Skin of body (tissue), 2 donors: ENCODE measurements around the gene SHC3. TPM values are rescaled to one million over a fixed set of nuclear protein-coding genes. Genes with fewer than 3 reads are reported as not detected.

Experiments
- DNase-seq: peaks from one replicate; lab custom pipeline; 2025; lab: John Stamatoyannopoulos, UW
- total RNA-seq: library from RNA; depleted of rRNA; stranded (reverse); fragments of >200 nt; gene quantifications from one replicate; pipeline ENCODE4 v1.2.3, GENCODE V29; 2014

Gene SHC3
- total RNA-seq, 1 donor from 2014 or later = 0.79 TPM

GRCh38 chr9:89112243-89112642, 66.4 kb downstream of the SHC3 start:
- no peak for DNase-seq

GRCh38 chr9:89109666-89110065, 69.0 kb downstream of the SHC3 start:
- DNase-seq = no peak

DNA sequence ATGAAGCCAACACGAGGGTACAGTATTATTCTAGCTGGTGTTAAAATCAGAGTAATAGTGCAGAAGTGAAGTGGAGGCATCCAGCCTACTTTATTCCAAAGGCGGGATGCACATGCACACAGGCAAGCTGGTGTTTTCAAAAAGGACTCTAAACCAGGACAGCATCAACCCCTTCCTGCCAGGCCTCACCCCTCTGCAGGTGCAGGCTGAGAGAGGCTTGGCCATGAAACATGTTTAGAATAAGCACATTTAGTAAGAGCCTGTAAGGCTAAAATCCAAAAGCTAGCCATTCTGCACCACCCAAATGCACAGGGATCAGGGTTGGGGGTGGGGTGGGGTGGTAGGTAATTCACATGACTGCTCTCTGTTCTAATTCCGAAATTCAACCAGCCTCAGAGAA, 71.2 kb downstream of the SHC3 start:
- no peak for DNase-seq

GRCh38 chr9:89106224-89106851, 72.3 kb downstream of the SHC3 start:
- no peak for DNase-seq

- no peak for DNase-seq
Observed at GRCh38 chr9:89104821-89105220, 73.8 kb downstream of the SHC3 start.

DNA sequence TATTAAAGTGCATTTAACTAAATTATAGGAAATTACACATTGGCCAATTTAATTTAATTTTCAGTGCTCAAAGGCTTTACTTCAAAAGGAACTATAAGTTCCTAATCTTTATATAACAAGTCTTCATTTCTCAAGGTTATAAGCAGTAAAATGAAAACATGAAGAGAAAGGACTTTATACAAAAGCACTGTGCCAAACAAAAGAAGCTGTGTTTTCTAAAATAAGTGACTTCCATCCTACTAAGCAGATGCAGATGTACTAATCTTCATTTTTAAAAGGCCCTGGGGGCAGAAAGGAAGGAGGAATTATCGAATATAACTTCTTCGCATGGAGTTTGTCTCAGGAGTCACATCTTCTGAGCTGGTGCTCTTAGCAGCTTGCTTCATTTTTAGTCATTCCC, 81.4 kb downstream of the SHC3 start:
- DNase-seq = peak; percentile 1

DNA sequence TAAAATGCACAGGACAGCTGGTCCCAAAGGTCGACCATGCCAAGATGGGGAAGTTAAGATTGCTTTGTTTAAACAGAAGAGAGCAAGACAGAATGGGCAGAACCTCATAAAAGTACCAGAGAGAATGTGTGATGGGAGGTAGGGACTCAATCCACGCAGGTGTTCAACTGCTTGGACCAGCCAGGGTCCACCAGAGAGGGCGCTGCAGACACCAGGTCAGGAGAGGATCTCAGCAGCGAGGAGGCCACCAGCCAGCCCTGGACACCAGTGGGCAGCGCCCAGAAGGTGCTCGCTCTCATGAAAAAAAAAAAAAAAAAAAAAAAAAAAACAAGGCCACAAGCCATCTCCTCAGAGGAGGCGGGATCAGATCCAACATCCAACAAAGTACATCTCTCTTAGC, 81.8 kb downstream of the SHC3 start:
- DNase-seq = no peak

GRCh38 chr9:89095761-89096528, 82.7 kb downstream of the SHC3 start:
- no peak for DNase-seq

DNA sequence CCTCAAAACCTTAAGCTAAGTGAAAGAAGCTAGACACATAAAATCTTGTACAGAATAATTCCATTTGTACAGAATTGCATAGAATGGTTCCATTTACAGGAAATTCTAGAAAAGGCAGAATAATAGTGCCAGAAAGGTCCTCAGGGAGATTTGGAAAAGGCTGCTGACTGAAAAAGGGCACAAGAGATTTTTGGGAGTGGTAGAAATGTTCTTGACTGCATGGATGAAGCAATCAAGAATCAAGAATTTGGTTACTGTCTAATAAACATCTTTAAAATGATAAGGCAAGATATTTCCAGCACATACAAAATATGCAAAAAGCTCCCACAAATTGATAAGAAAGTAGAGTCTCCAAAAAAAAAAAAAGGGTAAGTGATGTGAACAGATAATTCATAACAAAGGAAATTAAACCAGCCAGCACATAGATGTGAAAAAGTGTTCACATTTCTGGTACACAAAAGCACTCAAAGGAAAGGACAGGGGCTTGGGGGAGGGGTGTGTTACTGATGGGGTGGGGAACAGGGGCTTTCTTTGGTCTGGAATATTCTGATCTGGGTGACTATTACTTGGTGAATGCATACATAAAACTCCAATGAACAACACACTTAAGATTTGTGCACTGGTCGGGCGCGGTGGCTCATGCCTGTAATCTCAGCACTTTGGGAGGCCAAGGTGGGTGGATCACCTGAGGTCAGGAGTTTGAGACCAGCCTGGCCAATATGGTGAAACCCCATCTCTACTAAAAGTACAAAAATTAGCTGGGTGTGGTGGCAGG, 85.2 kb downstream of the SHC3 start:
- no peak for DNase-seq

GRCh38 chr9:89089176-89089575, 89.4 kb downstream of the SHC3 start:
- DNase-seq = no peak

DNA sequence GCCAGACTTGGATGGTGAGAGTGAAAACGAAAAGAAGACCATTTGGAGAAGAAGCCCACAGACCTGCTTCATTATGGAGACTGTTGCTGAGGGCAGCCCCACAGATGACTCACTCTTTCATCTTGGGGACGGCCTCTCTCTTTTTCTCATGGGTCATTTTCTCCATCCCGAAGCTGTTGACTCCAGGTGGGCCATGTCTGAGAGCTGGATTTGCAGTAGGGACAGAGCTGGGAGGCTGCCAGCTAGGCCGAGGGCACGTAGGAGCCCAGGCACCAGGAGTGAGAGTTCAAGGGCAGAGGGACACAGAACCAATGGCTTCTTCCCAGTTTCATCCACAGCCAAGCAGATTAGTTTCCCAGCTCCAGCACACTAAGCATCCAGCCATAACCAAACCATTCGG, 95.0 kb downstream of the SHC3 start:
- no peak for DNase-seq

GRCh38 chr9:89080193-89080592, 98.4 kb downstream of the SHC3 start:
- no peak for DNase-seq

GRCh38 chr9:89079391-89079790, 99.2 kb downstream of the SHC3 start:
- no peak for DNase-seq

DNA sequence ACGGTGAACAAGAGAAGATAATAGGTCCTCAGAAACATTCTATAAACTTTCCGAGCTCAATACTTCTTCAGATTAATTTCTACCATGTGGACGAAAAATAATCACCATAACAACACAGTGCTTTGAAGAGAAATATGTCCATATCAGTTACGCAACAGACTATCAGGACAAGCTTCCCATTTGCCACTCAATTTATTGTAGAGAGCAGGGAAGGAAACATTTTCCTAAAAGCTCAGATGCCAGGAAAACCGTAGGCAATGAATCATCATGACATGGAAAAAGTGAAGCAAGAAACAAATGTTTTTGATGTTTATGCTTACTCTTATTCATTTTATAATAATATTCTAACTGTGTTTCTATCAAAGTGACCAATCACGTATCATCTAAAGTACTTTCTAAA, 99.8 kb downstream of the SHC3 start:
- peak; percentile 7 for DNase-seq

DNA sequence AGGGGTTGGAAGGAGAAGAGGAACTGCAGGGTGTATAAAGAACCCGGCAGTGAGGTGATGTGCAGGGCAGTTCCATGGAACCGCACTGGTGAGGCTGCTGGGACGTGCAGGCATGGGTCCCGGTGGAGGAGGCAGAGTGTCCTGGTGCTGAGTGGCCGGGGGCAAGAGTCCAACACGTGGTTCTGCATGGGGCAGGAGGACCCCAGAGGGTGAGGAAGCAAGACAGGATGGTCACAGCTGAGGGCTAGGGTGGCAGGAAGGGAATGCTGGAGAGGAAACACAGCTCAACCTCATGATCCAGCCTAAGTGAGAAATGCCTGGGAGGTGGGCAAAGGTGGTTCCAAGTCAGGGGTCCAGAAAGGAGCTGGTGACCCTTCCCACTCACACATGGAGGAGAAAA, 100.2 kb downstream of the SHC3 start:
- DNase-seq = no peak

- DNase-seq = no peak
Observed at GRCh38 chr9:89077519-89077918, 101.1 kb downstream of the SHC3 start.

GRCh38 chr9:89073397-89073796, 105.2 kb downstream of the SHC3 start:
- DNase-seq = no peak

DNA sequence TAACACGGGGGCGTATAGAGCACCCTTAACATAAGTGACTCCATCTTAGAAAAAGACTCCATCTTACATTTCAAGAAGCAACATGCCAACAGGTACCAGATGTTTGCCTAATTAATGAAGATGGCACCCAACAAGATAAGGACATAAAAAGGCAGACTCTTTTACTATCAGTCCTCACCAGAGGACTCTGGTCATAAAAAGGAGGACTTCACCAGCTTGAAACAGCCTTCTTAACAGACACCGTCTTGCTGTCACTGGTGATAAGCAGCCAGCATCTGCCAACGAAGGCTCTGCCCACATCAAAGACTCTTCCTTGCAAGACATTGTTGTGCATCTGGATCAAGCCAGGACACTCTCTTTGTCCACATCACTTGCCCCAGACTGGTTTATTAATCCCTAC, 107.0 kb downstream of the SHC3 start:
- no peak for DNase-seq

DNA sequence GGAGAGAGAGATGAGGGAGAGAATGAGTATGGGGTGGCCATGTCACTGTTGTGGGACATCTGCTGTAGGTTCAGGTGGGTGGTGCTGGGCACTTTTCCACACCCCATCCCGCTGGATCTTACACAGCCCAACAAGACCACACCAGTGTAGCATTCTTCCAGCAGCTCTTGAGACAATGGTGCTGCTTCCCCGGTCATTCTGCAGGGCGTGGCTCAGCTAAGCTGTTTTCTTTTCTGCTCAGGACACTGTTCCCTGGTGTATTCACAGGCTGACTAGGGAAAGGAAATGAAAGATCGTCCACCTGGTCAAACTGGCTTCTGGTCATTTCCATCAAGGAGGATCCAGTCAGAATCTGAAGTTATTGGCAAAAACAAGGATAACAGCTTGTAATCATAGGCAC, 111.8 kb downstream of the SHC3 start:
- DNase-seq = no peak

DNA sequence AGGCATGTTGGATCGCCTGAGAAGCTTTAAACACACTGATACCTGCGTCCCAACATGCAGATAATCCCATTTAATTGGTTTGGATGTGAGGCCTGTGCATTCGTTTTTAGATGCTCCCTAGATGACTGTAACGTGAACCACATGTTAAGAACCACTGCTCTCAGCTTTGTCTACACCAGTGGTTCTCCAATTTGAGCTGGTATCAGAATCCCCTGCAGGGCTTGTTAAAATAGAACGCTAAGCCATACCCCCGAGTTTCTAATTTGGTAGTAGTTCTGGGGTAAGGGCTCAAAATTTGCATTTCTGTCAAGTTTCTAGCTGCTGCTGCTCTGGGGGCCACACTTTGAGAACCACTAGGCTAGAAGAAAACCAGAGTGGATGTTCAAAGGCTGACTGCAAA, 112.7 kb downstream of the SHC3 start:
- DNase-seq = no peak

DNA sequence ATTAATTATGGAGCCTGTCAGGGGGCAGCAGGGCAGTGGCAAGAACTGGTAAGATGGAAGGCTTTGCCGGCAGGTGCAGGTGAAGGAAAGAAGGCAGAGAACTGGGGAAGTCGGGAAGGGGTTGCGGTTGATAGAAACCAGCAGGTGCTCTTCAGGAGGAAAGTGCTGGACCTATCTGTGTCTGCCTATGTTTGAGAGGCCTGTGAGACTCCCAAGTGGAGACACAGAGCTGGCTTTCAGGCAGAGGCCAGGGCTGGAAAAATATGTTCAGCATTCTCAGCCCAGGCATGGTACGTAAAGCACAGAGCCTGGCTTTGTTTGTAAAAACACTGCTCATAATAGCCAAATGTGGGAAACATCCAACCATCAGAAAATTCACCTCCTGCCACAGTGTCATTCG, 117.8 kb downstream of the SHC3 start:
- DNase-seq = no peak

GRCh38 chr9:89059925-89060506, 118.6 kb downstream of the SHC3 start:
- DNase-seq = no peak
